OCI-LY7 (cell line): ENCODE data around the gene COL5A1. TPM values are rescaled to one million over a fixed set of nuclear protein-coding genes. Genes with fewer than 3 reads are reported as not detected.

Experiments used
- BruUV-seq: library from RNA; stranded (reverse); fragments of 400-500 nt; replicated peaks from 2 replicates; lab custom pipeline; 2021; lab: Mats Ljungman, UMichigan
- CTCF ChIA-PET: fragments of 300-600 bp; sonication (Branson Sonifier 250); formaldehyde crosslinking; loops from one replicate; lab custom pipeline; 2022; ENCODE audit warnings: antibody characterized with exemption; ENCODE audit not compliant: unreplicated experiment; lab: Charles Lee
- POLR2A ChIA-PET: fragments of 300-600 bp; sonication (Branson Sonifier 250); formaldehyde crosslinking; loops from one replicate; lab custom pipeline; 2022; ENCODE audit warnings: antibody characterized with exemption; lab: Charles Lee
- DNase-seq: peaks from one replicate; pipeline ENCODE4 v3.0.0-alpha.2; 2015; ENCODE audit warnings: low spot score
- H2AFZ ChIP-seq: fragments of 200-600 bp; sonication (generic), shearing (Covaris generic); 2 replicates; pipeline ENCODE4 v1.6.1; 2014; ENCODE audit warnings: mild to moderate bottlenecking, antibody characterized with exemption, low read length, moderate library complexity
- H3K27ac ChIP-seq: fragments of 200-600 bp; sonication (generic); 2 replicates; pipeline ENCODE4 v1.5.1; 2014; ENCODE audit warnings: mixed run types, low read depth, mild to moderate bottlenecking, moderate library complexity, low read length, inconsistent platforms; ENCODE audit not compliant: poor library complexity, severe bottlenecking
- H3K36me3 ChIP-seq: fragments of 200-600 bp; sonication (generic); 2 replicates; pipeline ENCODE4 v1.6.1; 2014; ENCODE audit warnings: mild to moderate bottlenecking, antibody characterized with exemption, low read length, moderate library complexity, mixed read lengths; ENCODE audit not compliant: insufficient read depth
- H3K4me1 ChIP-seq: fragments of 200-600 bp; sonication (generic); 2 replicates; pipeline ENCODE4 v1.5.1; 2014; ENCODE audit warnings: mild to moderate bottlenecking, low read length; ENCODE audit not compliant: insufficient read depth, poor library complexity, severe bottlenecking
- H3K4me2 ChIP-seq: fragments of 200-600 bp; sonication (generic); 2 replicates; pipeline ENCODE4 v1.6.1; 2014; ENCODE audit warnings: mild to moderate bottlenecking, low read length
- H3K4me3 ChIP-seq: fragments of 200-600 bp; sonication (generic); 2 replicates; pipeline ENCODE4 v1.5.1; 2014; ENCODE audit warnings: mild to moderate bottlenecking, low read depth, low read length; ENCODE audit not compliant: poor library complexity, severe bottlenecking
- H3K79me2 ChIP-seq: fragments of 200-600 bp; sonication (generic); 2 replicates; pipeline ENCODE4 v1.6.1; 2016; ENCODE audit warnings: low read depth, mild to moderate bottlenecking, low read length, moderate library complexity, mixed read lengths; ENCODE audit not compliant: insufficient read depth
- H3K9me2 ChIP-seq: fragments of 200-600 bp; sonication (generic); 2 replicates; pipeline ENCODE4 v1.6.1; 2016; ENCODE audit warnings: mild to moderate bottlenecking, low read length, mixed read lengths; ENCODE audit not compliant: insufficient read depth
- H3K9me3 ChIP-seq: fragments of 200-600 bp; sonication (generic); 2 replicates; pipeline ENCODE4 v1.6.1; 2014; ENCODE audit warnings: mild to moderate bottlenecking, mixed run types, low read length, mixed read lengths
- H4K20me1 ChIP-seq: fragments of 200-600 bp; sonication (generic); 2 replicates; pipeline ENCODE4 v1.6.1; 2014; ENCODE audit warnings: mild to moderate bottlenecking, antibody characterized with exemption, low read length, moderate library complexity, mixed read lengths; ENCODE audit not compliant: insufficient read depth
- EZH2phosphoT487 ChIP-seq: fragments of 200-600 bp; sonication (generic); IDR thresholded peaks from 2 replicates; pipeline ENCODE4 v1.6.1; 2018; ENCODE audit warnings: low read depth, borderline replicate concordance, mild to moderate bottlenecking, mixed run types, antibody characterized with exemption, low read length, moderate library complexity, mixed read lengths
- intact Hi-C: fragments of 100-400 bp; cut with micrococcal nuclease; formaldehyde crosslinking; loops from one replicate; pipeline ENCODE4 v1.10.0; 2022; ENCODE audit not compliant: unreplicated experiment
- total RNA-seq, 2 experiments: library from RNA; depleted of rRNA in 1 of 2; stranded (reverse); fragments of >200 nt in 1 of 2; shearing (Covaris generic) in 1 of 2; gene quantifications; 2 replicates each; pipeline ENCODE4 v1.2.3, GENCODE V29; 2014 to 2022
- TF ChIP-seq, protein P1 (sequence below): fragments of 200-600 bp; sonication (generic); conservative IDR thresholded peaks from 2 replicates; pipeline ENCODE4 v1.5.1; 2014; ENCODE audit warnings: mild to moderate bottlenecking, antibody characterized with exemption, low read length, moderate library complexity, mixed read lengths

COL5A1 gene
- total RNA-seq, 2 experiments from 2014 or later = 12.2 to 28.6 TPM

DNA sequence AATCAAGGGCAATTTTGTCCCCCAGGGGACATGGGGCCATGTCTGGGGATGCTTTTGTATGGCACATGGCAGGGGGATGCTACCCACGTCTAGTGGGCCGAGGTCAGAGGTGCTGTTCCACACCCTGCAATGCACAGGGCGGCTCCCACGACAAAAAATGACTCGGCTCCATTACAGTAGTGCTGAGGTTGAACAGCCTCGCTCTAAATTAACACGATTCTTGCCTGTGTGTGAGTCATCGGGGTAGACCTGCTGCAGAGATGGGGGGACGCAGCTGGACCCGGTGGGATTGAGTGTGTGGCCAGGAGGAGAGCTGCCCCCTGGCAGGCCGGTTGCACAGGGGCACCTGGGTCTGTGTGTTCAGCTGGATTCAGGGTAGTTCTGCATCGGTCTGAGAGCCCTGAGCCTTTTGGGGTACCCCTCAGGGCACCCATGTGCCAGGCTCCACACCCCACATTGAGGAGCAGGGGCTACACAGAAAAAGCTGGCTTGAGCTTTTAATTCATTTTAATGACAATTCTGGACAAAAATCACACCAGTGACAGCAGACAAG lies 20.0 kb upstream of the COL5A1 start:
- ChIA-PET POLR2A (no interaction called here), CTCF (interaction anchor here (0.6 kb wide), 1 partner anchor 13 kb away, joined by 3 read pairs; no protein-coding TSS in a partner anchor)
- TF ChIP-seq, protein P1, sequence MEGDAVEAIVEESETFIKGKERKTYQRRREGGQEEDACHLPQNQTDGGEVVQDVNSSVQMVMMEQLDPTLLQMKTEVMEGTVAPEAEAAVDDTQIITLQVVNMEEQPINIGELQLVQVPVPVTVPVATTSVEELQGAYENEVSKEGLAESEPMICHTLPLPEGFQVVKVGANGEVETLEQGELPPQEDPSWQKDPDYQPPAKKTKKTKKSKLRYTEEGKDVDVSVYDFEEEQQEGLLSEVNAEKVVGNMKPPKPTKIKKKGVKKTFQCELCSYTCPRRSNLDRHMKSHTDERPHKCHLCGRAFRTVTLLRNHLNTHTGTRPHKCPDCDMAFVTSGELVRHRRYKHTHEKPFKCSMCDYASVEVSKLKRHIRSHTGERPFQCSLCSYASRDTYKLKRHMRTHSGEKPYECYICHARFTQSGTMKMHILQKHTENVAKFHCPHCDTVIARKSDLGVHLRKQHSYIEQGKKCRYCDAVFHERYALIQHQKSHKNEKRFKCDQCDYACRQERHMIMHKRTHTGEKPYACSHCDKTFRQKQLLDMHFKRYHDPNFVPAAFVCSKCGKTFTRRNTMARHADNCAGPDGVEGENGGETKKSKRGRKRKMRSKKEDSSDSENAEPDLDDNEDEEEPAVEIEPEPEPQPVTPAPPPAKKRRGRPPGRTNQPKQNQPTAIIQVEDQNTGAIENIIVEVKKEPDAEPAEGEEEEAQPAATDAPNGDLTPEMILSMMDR = no peak
- TF ChIP-seq EZH2phosphoT487 = no peak
- no peaks in the 10 kb centered on the region for H3K79me2 ChIP-seq
- no peaks in the 10 kb centered on the region for H3K9me3 ChIP-seq
- H3K27ac ChIP-seq = no peak overlapping the region
- DNase-seq = no peak
- H2AFZ ChIP-seq = no peak overlapping the region
- H3K36me3 ChIP-seq = no peaks in the 10 kb centered on the region
- no TSS peak for BruUV-seq
- H3K4me2 ChIP-seq = no peak overlapping the region
- no peaks in the 10 kb centered on the region for H4K20me1 ChIP-seq
- intact Hi-C loops = no loop called here
- H3K4me3 ChIP-seq = no peak overlapping the region
- no peaks in the 10 kb centered on the region for H3K4me1 ChIP-seq
- no peaks in the 10 kb centered on the region for H3K9me2 ChIP-seq

DNA sequence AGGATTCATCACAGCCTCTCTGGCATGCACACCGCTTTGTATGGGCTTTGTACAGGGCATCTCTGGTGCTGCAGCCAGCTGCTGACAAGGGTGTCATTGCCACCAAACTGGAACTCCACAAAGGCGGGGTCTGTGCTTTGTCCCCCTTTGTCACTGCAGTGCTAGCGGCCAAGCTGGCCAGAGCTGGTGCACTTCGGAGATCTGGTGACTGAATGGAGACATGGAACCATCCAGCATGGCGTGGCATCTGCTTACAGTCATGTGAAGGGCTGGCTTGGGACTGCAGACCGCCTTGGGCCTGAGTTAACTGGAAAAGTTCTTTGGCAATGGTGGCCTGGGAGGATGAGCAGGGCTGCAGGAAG lies 18.7 kb upstream of the COL5A1 start:
- TF ChIP-seq, protein P1 = no peak
- TF ChIP-seq EZH2phosphoT487 = no peak
- no peak for DNase-seq
- intact Hi-C loops = no loop called here

DNA sequence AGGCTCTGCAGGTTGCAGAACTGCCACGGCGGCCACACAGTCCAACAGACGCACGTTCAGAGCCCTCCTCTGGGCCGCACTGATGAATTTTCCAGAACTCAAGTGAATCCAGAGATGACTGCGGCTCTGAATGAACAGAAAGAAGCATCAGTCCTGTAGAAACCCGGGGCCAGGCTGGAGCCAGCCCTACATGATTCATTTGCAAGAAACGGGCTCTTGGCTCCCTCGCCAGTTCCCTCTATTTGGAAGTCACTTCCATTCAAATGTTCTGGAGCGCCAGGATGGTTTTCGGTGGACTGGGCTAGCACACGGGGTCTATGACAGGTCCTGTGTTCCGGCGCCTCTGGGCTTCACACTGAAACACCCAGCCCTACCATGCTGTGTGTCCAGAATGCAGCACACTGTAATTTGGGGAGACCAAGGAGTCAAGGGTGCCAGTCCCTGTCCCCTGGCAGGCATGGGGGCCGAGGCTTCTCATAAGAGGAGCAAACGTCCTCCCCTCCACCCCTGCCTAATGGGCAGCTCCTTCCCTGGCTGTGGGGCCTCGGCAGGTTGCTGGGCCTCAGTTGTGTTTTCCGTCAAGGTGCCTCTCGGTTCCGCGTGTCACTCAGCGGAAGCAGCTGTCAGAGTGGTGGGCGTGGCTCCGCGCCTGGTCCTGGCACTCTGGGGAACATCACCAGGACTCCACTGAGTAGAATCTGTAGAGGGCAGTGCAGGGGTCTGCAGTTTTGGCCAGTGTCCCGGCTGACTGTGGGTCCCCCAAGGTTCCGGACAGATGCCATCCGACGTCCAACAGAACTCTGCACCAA lies 18.1 kb upstream of the COL5A1 start:
- TF ChIP-seq, protein P1 = no peak
- TF ChIP-seq EZH2phosphoT487 = no peak
- ChIA-PET POLR2A (no interaction called here), CTCF (no interaction called here)
- H3K4me3 ChIP-seq = no peak overlapping the region
- no TSS peak for BruUV-seq
- no peaks in the 10 kb centered on the region for H3K36me3 ChIP-seq
- H3K4me1 ChIP-seq = no peaks in the 10 kb centered on the region
- H3K27ac ChIP-seq = no peak overlapping the region
- DNase-seq = no peak
- H3K9me2 ChIP-seq = no peaks in the 10 kb centered on the region
- no peaks in the 10 kb centered on the region for H4K20me1 ChIP-seq
- H3K79me2 ChIP-seq = no peaks in the 10 kb centered on the region
- no peak overlapping the region for H2AFZ ChIP-seq
- H3K4me2 ChIP-seq = no peak overlapping the region
- no peaks in the 10 kb centered on the region for H3K9me3 ChIP-seq
- intact Hi-C loops = no loop called here

More for the DNA sequence above, 18.7 kb upstream of the COL5A1 start:
- no peak overlapping the region for H3K4me2 ChIP-seq
- no peaks in the 10 kb centered on the region for H3K9me3 ChIP-seq
- H3K4me3 ChIP-seq = no peak overlapping the region
- no TSS peak for BruUV-seq
- no peaks in the 10 kb centered on the region for H3K4me1 ChIP-seq
- CTCF ChIA-PET = no interaction called here
- no peaks in the 10 kb centered on the region for H3K79me2 ChIP-seq
- POLR2A ChIA-PET = no interaction called here
- no peak overlapping the region for H3K27ac ChIP-seq
- no peaks in the 10 kb centered on the region for H3K9me2 ChIP-seq
- H3K36me3 ChIP-seq = no peaks in the 10 kb centered on the region
- H2AFZ ChIP-seq = no peak overlapping the region
- H4K20me1 ChIP-seq = no peaks in the 10 kb centered on the region
